HUES6 (cell line): Measurements from ENCODE around the gene ANKH.

Experiments
- H3K27ac ChIP-seq: 2 replicates; pipeline ENCODE4 v1.7.0; 2013; ENCODE audit warnings: low read depth, mild to moderate bottlenecking, low read length, inconsistent platforms
- H3K27me3 ChIP-seq: 2 replicates; pipeline ENCODE4 v1.6.1; 2013; ENCODE audit warnings: low read length; ENCODE audit not compliant: control insufficient read depth, insufficient read depth
- H3K36me3 ChIP-seq: 2 replicates; pipeline ENCODE4 v1.6.1; 2013; ENCODE audit warnings: low read length; ENCODE audit not compliant: control insufficient read depth, insufficient read depth
- H3K4me1 ChIP-seq: 2 replicates; pipeline ENCODE4 v1.6.1; 2013; ENCODE audit warnings: low read length; ENCODE audit not compliant: control insufficient read depth, insufficient read depth
- H3K4me3 ChIP-seq: 2 replicates; pipeline ENCODE4 v1.5.1; 2013; ENCODE audit warnings: low read depth, low read length
- H3K9ac ChIP-seq: one replicate; pipeline ENCODE4 v1.6.1; 2013; ENCODE audit warnings: mild to moderate bottlenecking, low read length
- H3K9me3 ChIP-seq: 2 replicates; pipeline ENCODE4 v1.6.1; 2013; ENCODE audit warnings: low read depth, low read length; ENCODE audit not compliant: control insufficient read depth, insufficient read depth

The ANKH gene

GRCh38 chr5:14710313-14710994 is 161.1 kb downstream of the ANKH start:
- Histone ChIP-seq H3K27me3 (no peaks in the 10 kb centered on the region), H3K4me3 (no peak overlapping the region), H3K4me1 (no peaks in the 10 kb centered on the region), H3K27ac (no peak overlapping the region), H3K9me3 (peaks cover 6% of the 10 kb centered on the region; the same call in 1 of the 2 replicates), H3K36me3 (peaks cover 72% of the 10 kb centered on the region), H3K9ac (no peak overlapping the region)

GRCh38 chr5:14708551-14708950 is 163.0 kb downstream of the ANKH start:
- Histone ChIP-seq H3K36me3 (peaks cover 62% of the 10 kb centered on the region), H3K4me1 (no peaks in the 10 kb centered on the region)

GRCh38 chr5:14707811-14708390 is 163.7 kb downstream of the ANKH start:
- Histone ChIP-seq H3K4me1 (no peaks in the 10 kb centered on the region), H3K4me3 (no peak overlapping the region), H3K27me3 (no peaks in the 10 kb centered on the region), H3K9me3 (peaks cover 6% of the 10 kb centered on the region; the same call in 1 of the 2 replicates), H3K9ac (no peak overlapping the region), H3K27ac (no peak overlapping the region), H3K36me3 (peaks cover 56% of the 10 kb centered on the region)

More at GRCh38 chr5:14708551-14708950, 163.0 kb downstream of the ANKH start:
- peaks cover 6% of the 10 kb centered on the region; the same call in 1 of the 2 replicates for H3K9me3 ChIP-seq
- H3K9ac ChIP-seq, result no peak overlapping the region
- H3K27me3 ChIP-seq, result no peaks in the 10 kb centered on the region
- no peak overlapping the region for H3K27ac ChIP-seq
- H3K4me3 ChIP-seq, result no peak overlapping the region

GRCh38 chr5:14706615-14707021 is 165.0 kb downstream of the ANKH start:
- Histone ChIP-seq H3K9me3 (no peaks in the 10 kb centered on the region), H3K27me3 (no peaks in the 10 kb centered on the region), H3K27ac (no peak overlapping the region), H3K4me1 (no peaks in the 10 kb centered on the region), H3K36me3 (peaks cover 43% of the 10 kb centered on the region), H3K4me3 (no peak overlapping the region), H3K9ac (no peak overlapping the region)

GRCh38 chr5:14705556-14705955 is 166.0 kb downstream of the ANKH start:
- no peaks in the 10 kb centered on the region for H3K27me3 ChIP-seq
- H3K9ac ChIP-seq, result no peak overlapping the region
- H3K4me3 ChIP-seq, result no peak overlapping the region
- no peaks in the 10 kb centered on the region for H3K4me1 ChIP-seq
- H3K27ac ChIP-seq, result no peak overlapping the region
- peaks cover 32% of the 10 kb centered on the region for H3K36me3 ChIP-seq
- no peaks in the 10 kb centered on the region for H3K9me3 ChIP-seq

GRCh38 chr5:14702238-14702839 is 169.2 kb downstream of the ANKH start:
- no peak overlapping the region for H3K27ac ChIP-seq
- no peaks in the 10 kb centered on the region for H3K27me3 ChIP-seq
- H3K4me1 ChIP-seq, result no peaks in the 10 kb centered on the region
- peaks cover 38% of the 10 kb centered on the region for H3K36me3 ChIP-seq
- no peak overlapping the region for H3K9ac ChIP-seq
- H3K9me3 ChIP-seq, result no peaks in the 10 kb centered on the region
- H3K4me3 ChIP-seq, result no peak overlapping the region

- 0 out of 2 replicates have a peak, but pooled peaks cover under 1% of the 10 kb centered on the region for H3K4me1 ChIP-seq
- H3K36me3 ChIP-seq, result peaks cover 32% of the 10 kb centered on the region
- no peak overlapping the region for H3K9ac ChIP-seq
- no peak overlapping the region for H3K27ac ChIP-seq
- no peak overlapping the region for H3K4me3 ChIP-seq
- no peaks in the 10 kb centered on the region for H3K27me3 ChIP-seq
- no peaks in the 10 kb centered on the region for H3K9me3 ChIP-seq
Observed at GRCh38 chr5:14701556-14701955, 170.0 kb downstream of the ANKH start.

- no peaks in the 10 kb centered on the region for H3K27me3 ChIP-seq
- peaks cover 29% of the 10 kb centered on the region for H3K36me3 ChIP-seq
- peaks cover 7% of the 10 kb centered on the region for H3K4me1 ChIP-seq
- H3K27ac ChIP-seq, result no peak overlapping the region
- H3K9ac ChIP-seq, result no peak overlapping the region
- no peak overlapping the region for H3K4me3 ChIP-seq
- H3K9me3 ChIP-seq, result no peaks in the 10 kb centered on the region
Observed at GRCh38 chr5:14700478-14701436, 170.8 kb downstream of the ANKH start.

- Histone ChIP-seq H3K36me3 (peaks cover 26% of the 10 kb centered on the region), H3K9me3 (no peaks in the 10 kb centered on the region)
Observed at GRCh38 chr5:14699807-14700400, 171.7 kb downstream of the ANKH start.

GRCh38 chr5:14699159-14699558 is 172.4 kb downstream of the ANKH start:
- no peak overlapping the region for H3K27ac ChIP-seq
- peaks cover 27% of the 10 kb centered on the region for H3K36me3 ChIP-seq

More at GRCh38 chr5:14699807-14700400, 171.7 kb downstream of the ANKH start:
- no peak overlapping the region for H3K4me3 ChIP-seq
- no peak overlapping the region for H3K9ac ChIP-seq
- no peaks in the 10 kb centered on the region for H3K27me3 ChIP-seq
- H3K27ac ChIP-seq, result no peak overlapping the region
- H3K4me1 ChIP-seq, result peaks cover 15% of the 10 kb centered on the region

More at GRCh38 chr5:14699159-14699558, 172.4 kb downstream of the ANKH start:
- Histone ChIP-seq H3K27me3 (no peaks in the 10 kb centered on the region), H3K4me3 (no peak overlapping the region), H3K4me1 (peaks cover 15% of the 10 kb centered on the region), H3K9ac (no peak overlapping the region), H3K9me3 (no peaks in the 10 kb centered on the region)
